ENCODE results near the gene GIN1. TPM values are rescaled to one million over a fixed set of nuclear protein-coding genes. Genes with fewer than 3 reads are reported as not detected.
"Not testable (repeated sequence)": the region's sequence is repeated elsewhere in the genome, so short reads cannot be mapped to it uniquely, and the experiment has no call there.

Gene GIN1, protein sequence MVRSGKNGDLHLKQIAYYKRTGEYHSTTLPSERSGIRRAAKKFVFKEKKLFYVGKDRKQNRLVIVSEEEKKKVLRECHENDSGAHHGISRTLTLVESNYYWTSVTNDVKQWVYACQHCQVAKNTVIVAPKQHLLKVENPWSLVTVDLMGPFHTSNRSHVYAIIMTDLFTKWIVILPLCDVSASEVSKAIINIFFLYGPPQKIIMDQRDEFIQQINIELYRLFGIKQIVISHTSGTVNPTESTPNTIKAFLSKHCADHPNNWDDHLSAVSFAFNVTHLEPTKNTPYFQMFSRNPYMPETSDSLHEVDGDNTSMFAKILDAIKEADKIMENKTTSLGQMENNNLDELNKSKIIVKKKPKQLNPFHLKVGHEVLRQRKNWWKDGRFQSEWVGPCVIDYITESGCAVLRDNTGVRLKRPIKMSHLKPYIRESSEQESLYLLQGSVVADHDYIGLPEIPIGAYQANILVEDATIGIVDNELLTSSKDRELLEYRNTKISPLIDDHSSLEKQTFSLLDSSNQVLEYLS
- 8.7 TPM for polyA plus RNA-seq (ENCODE audit: insufficient read length)

DNA sequence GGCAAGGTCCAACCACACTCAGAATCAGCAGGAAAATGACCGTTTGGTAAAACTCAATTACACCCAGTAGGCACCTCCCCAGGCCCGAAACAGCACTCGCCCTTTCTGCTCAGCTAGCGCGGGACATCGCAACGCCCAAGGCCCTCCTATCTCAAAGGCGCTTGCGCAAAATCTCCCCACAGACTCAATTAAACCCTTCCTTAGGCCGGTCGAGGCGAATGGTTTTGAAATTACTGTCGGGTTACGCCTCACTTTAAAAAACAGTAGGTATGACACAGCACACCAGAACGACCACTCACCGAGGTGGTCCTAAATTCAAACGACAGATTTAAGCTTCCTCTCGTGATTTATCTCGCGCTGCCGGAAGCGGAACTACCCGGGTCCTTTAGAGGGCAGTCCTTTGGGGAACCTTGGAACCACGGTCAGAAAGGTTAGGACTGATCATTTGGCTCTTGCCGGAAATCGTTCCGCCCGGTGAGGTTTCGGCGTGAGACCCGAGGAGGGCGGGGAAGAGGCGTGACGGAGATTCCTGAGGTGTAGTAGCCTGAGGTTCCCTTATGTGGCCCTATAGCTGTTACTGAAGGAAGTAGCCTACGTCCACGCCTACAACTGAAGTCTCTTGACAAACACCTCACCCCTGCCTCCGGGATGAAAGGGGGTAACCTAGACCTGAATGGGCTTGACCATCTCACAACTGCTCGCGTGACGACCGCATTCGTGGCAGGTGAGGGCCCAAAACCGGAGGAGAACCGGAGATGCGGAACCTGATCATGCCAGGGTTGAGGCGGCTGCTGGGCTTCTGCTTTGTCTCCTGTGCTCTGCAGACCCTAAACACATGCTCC, at the start of gene GIN1, which contains the start of gene PPIP5K2:
Gene GIN1, minus strand, starts transcription at position 374 of the 842 bp plus-strand sequence. CDS start 11,431 bp downstream, outside the sequence.
Gene PPIP5K2, plus strand, starts transcription at position 537 of the 842 bp plus-strand sequence. CDS start 9,289 bp downstream, outside the sequence.
- DNase-seq (ENCODE audit: low read depth): peak; percentile 97

DNA sequence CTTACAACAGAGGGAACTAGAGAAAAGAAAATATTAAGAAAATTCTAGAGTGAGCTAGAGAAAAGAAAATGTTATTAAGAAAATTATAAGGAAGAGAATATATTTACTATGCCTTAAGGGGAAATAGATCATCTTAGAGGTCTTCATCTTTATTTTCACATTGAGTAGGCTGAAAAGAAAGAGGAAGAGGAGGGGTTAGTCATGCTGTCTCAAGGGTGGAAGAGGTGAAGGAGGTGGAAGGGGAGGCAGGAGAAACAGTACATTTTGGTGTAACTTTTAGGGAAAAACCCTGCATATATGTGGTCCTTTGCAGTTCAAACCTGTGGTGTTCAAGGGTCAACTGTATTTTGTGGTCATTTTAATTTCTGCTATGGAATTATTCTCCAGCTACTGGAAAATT, 46.8 kb upstream of the GIN1 start:
- no peak for DNase-seq (ENCODE audit: low read depth)

DNA sequence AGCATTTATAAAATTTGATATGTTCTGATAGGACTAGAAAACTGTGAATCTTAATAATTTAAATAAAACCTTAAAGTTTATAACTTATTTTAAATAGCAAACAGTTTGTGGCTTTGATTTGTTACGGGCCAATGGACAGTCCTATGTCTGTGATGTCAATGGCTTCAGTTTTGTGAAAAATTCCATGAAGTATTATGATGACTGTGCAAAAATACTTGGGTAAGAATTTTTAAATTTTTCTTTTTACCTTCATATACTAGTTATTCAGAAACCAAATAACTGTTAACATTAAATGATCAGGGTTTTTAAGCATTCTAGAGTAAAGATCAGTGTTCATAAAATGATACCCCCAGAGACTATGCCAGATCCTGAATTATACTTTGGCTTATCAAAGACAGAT, 31.2 kb upstream of the GIN1 start:
- DNase-seq (ENCODE audit: low read depth): no peak

DNA sequence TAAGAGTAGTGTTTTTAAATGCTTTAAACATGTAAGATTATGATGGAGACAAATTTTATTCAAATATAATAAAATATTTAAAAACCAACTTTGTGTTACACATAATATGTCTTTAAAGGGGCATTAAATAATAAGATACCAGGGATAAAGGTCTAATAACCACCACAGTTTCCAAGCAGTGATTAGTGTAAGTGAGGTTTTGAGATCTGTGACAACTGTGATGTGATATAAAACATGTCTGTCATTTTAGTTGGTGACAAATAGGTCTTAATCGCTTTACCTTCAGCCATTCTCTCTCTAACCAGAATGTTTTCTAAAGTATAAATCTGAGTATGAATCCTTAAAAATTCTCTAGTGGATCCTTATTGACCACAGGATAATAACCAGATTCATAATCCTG, 28.3 kb upstream of the GIN1 start:
- no peak for DNase-seq (ENCODE audit: low read depth)

DNA sequence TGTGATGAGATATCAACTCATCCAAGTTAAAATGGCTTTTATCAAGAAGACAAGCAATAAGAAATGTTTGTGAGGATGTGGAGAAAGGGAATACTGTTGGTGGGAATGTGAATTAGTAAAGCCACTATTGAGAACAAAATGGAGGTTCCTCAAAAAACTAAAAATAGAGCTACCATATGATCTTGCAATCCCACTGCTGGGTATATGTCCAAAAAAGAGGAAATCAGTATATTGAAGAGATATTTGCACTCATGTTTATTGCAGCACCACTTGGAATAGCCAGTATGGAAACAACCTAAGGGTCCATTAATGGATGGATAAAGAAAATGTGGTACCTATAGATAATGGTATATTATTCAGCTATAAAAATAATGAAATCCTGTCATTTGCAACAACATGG, 25.3 kb upstream of the GIN1 start:
- DNase-seq (ENCODE audit: low read depth): no peak

DNA sequence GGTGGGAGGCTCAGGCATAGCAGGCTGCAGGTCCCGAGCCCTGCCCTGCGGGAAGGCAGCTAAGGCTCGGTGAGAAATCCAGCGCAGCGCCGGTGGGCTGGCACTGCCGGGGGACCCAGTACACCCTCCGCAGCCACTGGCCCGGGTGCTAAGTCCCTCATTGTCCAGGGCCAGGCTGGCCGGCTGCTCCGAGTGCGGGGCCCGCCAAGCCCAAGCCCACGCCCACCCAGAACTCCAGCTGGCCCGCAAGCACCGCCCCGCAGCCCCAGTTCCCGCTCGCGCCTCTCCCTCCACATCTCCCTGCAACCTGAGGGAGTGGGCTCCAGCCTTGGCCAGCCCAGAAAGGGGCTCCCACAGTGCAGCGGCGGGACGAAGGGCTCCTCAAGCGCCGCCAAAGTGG, 22.2 kb upstream of the GIN1 start:
- DNase-seq (ENCODE audit: low read depth): not testable (repeated sequence)

DNA sequence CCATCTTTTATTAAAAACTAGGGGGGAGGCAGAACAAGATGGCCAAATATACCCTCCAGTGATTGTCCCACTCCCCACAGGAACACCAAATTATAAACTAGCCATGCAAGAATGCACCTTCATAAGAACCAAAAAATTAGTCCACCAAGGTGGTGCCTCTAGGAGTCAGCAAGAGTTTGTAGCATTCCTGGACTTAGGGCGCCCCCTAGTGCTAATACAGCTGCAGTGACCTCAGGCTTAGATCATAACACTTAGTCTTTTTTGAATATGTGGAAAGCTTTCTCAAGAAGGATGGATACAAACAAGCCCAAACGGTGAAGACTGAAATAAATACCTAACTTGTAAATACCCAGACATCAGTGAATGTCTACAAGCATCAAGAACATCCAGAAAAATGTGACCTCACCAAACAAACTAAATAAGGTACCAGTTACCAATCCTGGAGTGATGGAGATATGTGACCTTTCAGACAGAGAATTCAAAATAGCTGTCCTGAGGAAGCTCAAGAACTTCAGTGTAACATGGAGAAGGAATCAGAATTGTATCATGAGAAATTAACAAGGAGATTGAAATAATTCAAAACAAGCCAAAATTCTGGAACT, 19.4 kb upstream of the GIN1 start:
- no peak for DNase-seq (ENCODE audit: low read depth)

DNA sequence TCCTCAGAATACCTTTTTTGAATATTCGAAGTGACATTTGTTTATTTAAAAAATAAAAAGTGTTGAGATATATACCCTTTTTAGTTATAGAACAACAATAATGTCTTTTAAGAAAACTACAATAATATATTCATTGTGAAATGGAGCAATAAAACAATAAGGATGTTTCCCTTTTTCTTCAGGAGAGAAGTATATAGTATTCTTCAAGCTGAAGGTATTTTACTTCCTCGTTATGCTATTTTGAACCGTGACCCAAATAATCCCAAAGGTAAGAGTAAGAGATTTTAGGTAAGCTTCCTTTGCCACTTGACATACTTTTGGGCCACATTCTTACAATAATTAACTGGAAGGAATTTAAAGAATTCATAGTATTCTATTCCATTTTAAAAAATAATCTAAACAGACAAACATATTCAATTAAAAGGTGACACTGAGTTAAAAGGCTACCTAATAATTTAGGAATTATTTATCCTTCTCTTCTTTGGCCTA, 18.3 kb upstream of the GIN1 start:
- DNase-seq (ENCODE audit: low read depth): no peak

DNA sequence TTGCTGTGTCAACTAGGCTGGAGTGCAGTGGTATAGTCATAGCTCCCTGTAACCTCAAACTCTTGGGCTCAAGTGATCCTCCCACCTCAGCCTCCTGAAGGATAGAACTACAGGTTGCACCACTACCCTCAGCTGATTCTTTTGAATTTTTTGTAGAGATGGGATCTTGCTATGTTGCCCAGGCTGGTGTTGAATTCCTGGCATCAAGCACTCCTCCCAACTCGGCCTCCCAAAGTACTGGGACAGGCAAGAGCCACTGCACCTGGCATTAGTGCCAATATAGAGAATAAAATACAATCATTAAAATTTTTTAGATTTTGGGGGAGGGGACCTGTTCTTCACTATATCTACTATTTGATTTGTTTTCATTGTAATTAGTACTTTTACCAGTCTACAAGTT, 15.5 kb upstream of the GIN1 start:
- DNase-seq (ENCODE audit: low read depth): no peak

DNA sequence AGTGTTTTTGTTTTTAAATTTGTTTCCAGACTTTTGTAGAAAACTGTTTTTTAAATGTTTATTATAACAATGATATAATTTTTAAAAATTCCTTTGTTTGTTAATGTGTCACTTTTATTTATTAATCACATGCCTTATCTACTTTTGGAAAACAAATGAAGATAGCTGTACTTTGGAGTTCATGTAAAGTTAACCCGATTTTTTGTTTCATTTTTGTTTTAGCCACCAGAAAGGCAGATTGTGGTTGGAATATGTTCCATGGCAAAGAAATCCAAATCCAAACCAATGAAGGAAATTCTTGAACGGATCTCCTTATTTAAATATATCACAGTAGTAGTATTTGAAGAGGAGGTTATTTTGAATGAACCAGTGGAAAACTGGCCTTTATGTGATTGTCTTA, 13.3 kb upstream of the GIN1 start:
- DNase-seq (ENCODE audit: low read depth): no peak

DNA sequence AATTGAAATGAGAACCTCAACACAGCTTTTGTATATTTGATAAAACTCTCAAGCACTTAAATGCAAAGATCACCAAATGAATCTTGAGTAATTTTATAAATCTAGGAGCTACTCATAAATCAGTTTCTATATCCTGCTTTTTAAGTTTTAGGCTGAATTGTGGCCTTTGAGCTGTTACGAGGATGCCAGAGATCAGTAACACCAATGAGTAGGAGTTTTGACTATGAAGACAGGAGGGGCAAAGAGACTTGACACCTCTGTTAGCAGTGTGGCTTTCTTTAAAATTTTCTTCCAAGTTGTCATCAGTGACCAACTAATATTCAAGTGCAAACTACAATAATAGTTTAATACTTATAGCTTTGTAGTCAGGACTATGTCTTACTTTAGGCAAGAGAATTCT, 12.7 kb upstream of the GIN1 start:
- DNase-seq (ENCODE audit: low read depth): no peak

DNA sequence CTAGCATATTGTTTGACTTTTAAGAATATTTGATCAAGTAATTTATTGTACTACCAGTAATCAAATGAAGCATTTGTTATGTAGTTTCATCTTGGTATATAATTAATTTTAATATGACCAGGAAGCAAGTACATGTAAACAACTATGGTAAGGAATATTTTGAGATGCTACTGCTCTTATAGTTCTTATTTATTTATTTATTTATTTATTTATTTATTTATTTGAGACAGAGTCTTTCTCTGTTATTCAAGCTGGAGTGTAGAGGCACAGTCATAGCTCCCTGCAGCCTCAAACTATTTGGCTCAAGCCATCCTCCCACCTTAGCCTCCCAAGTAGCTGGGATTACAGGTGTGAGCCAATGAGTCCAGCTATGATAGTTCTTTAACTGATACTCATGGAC, 8.3 kb upstream of the GIN1 start:
- no peak for DNase-seq (ENCODE audit: low read depth)

DNA sequence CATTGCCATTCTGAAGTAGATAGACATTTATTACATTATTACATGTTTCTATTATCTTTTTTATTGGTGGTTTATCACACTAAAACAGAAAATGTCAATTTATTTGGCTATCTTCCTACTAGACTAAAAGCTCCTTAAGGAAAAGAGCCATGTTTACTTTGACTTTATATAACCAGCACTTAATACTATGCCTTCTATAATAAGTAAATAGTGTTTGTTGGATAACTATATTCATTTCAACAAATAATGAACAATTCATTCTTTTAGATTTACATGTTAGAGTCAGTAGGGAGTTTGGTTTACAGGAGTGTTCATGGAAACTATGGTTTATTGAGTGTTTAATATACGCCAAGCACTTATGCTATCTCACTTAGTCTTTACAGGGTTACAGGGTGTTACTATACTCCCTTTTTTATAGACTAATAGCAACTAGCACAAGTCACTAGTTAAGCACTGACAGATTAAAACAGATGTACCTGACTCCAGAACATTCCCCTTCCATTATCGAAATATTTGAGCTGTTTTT, 7.4 kb upstream of the GIN1 start:
- DNase-seq (ENCODE audit: low read depth): no peak

DNA sequence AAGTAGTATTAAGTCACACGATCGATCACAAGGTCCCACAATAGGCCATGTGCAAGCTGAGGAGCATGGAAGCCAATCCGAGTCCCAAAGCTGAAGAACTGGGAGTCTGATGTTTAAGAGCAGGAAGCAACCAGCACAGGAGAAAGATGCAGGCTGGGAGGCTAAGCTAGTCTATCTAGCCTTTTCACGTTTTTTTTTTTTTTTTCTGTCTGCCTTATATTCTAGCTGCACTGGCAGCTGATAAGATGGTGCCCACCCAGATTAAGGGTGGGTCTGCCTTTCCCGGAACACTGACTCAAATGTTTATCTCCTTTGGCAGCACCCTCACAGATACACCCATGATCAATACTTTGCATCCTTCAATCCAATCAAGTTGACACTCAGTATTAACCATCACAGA, 6.6 kb upstream of the GIN1 start:
- no peak for DNase-seq (ENCODE audit: low read depth)

DNA sequence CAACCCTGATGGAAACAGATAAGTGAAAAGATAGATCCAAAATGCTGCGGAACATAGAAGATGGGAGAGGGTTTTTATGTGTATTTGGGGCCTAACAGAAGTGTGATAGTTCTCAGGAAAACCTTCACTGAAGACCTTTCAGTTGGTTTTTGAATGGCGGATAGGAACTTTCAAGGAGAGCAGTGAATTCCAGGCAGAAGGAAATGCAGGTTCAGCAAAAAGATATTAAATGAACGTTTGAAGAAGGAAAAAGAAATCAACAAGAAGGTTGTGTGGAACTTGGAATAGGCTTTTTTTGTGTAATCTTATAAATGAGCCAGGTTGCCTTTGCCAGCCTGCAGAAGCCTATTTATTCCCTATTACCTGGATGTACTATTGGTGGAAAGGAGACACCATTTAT, 2.3 kb upstream of the GIN1 start:
- DNase-seq (ENCODE audit: low read depth): no peak

DNA sequence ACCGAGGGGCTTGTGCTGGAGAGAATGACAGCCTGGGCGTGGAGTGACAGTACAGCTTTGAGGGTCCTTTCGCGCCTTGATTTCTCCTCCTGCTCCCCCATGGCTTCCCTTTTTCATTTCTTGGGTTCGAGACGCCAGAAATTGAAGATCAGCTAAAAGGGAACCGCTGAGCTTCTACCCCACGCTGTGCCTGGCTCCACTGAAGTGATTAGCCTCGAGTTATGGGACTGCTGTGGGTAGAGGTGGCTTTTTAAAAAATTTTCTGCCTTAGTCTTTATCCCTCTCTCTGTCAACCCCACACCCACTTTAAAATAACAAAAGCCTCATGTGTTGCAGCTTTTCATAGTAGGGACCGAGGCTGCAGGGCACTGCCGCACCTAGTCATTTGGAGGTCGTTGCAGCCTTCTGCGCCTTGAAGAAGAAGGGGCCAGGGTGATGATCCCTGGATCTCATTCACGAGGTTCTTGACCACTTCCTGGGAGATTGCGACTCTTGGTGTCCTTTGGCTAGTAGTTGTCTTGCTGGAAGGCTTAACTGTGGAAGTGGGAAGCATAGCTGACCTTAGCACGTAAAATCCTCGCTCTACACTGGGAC, 766 bp upstream of the GIN1 start:
- DNase-seq (ENCODE audit: low read depth): no peak

DNA sequence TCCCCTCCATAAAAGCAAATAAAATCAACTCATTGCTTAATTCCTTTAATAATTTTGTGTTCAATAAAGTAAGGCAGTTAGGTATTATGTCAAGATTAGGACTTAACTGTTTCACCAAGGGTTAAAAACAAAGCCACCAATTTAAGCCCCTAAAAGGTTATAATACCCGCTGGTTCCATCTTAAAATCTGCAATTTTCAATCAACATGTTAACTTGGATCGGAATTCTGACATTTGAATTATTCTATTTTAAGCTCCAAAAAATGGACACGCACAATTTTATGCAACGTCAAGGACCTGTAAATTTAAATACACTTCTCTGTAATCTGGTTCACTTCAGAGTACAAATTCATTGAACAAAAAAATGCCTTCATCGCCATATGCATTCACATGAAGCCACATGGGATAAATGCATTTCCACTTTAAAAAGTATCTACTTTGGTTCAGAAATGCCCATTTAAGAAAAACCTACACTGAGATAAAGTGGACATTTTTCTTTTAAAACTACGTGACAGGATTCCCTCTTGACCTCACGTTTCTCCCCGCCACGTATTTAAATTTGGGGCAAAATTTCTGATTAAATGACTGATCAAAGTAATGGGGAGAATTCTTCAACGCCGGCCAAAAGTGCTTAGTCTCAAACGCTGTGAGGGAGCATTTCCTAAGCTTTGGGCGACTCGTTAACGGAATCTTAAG, 721 bp downstream of the GIN1 start:
- no peak for DNase-seq (ENCODE audit: low read depth)

DNA sequence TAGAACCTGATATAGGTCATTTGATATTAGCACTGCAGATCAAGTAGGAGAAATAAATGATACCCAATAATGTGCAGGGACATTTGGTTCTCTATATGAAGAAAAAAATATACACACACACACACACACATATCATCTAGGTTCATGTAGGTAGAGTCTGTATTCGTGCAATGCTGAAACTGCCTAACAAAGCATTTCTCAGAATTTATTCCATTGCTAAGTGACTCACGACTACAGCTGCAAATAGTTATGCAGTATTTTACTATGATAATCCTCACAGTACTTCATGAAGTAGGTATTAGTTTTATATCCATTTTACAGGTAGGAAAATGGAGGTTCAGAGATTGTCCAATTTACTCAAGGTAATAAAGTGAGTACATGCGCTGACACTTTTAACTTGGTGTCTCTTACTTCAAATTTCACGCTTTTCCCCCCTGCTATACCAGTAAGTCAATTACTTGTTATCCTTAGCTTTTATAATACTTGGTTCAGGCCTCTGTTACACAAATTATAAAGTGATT, 2.4 kb downstream of the GIN1 start:
- DNase-seq (ENCODE audit: low read depth): no peak

DNA sequence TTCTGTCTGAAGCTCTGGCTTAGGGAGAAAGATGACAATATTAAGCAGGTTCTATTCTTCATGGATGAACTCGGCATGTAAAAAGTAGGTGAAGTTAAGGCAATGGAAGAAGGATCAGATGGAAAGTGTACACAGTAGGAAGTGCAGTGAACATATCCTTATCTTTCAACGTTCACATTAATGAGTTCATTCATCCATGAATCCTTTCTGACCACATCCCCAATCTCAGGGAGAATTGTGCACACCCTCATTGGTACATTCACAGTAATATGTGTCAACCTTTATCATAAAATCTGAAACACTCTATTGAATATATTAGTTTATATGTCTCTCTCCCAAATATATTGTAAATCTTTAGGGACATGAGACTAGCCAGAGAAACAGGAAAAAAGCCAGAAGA, 5.5 kb downstream of the GIN1 start:
- DNase-seq (ENCODE audit: low read depth): no peak

DNA sequence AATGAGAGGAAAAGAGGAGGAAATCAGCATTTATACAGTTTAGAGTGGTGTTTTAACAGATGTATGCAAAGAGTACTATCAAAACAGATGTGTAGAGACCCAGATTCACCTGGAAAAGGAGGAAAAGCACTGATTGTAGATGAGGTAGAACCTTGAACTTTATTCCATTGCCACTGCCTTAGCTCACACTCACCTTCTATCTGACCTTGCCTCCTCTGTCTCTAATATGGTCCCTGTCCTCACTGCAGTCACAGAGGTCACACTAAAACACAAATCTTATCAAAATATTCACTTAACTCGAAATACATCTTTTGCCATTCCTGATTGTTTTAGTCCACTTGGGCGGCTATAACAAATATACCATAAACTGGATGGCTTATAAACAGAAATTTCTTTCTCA, 7.0 kb downstream of the GIN1 start:
- DNase-seq (ENCODE audit: low read depth): no peak

DNA sequence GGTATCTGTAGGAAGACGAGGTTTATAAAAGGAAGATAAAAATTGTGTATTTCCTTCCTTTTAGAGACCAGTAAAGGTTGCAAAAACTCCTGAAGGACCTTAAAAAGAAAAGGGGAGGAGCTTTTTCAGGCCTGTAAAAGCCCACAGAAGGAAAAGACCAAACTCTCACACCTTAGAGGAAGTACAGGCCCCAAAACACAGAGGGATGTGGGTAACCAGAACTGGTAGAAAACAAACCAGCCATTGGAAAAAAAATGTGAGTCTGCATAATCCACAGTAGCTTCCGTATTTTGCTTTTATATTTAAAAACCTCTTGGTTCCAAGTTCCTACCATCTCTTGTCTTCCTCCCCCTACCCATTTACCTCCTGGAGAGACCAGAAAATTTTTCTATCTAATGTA, 8.5 kb downstream of the GIN1 start:
- no peak for DNase-seq (ENCODE audit: low read depth)

All from forelimb muscle (tissue), 1 donor.